HCT116 (cell line): ENCODE results near the gene NUMA1.

Experiments used
- ATF3 ChIP-seq: IDR thresholded peaks from 2 replicates; pipeline ENCODE4 v1.6.1; 2012
- CTCF ChIP-seq, 3 experiments: fragments of 200-600 bp in 1 of 3; sonication (generic) in 1 of 3; IDR thresholded peaks in 2 of 3; conservative IDR thresholded peaks in 1 of 3; 2 replicates each; pipeline ENCODE4 v1.5.1; 2012 to 2017; ENCODE audit warnings: low read depth in 2 of 3, low read length in 2 of 3, antibody characterized with exemption in 1 of 3, borderline replicate concordance in 1 of 3, control low read depth in 1 of 3, mild to moderate bottlenecking in 1 of 3, mixed read lengths in 1 of 3, mixed run types in 1 of 3, moderate library complexity in 1 of 3; ENCODE audit not compliant: insufficient read depth in 1 of 3
- POLR2A ChIP-seq: IDR thresholded peaks from 2 replicates; pipeline ENCODE4 v1.7.0; 2011; ENCODE audit warnings: borderline replicate concordance; ENCODE audit not compliant: insufficient read depth, insufficient read length; ENCODE audit errors: extremely low read depth
- POLR2AphosphoS5 ChIP-seq: IDR thresholded peaks from 2 replicates; pipeline ENCODE4 v1.6.1; 2011; ENCODE audit warnings: mild to moderate bottlenecking, low read depth, low read length, moderate library complexity
- YY1 ChIP-seq: IDR thresholded peaks from 2 replicates; pipeline ENCODE4 v1.6.1; 2011; ENCODE audit warnings: low read length, low read depth, moderate library complexity, mild to moderate bottlenecking; ENCODE audit not compliant: insufficient replicate concordance; ENCODE audit errors: extremely low read depth
- ZFX ChIP-seq: fragments of 450-650 bp; IDR thresholded peaks from 2 replicates; pipeline ENCODE4 v1.6.1; 2017

GRCh38 chr11:71976551-71976950 lies 103.8 kb downstream of the NUMA1 start:
- no peak for TF ChIP-seq YY1
- no peak for TF ChIP-seq ZFX
- no peak for TF ChIP-seq POLR2AphosphoS5
- TF ChIP-seq POLR2A = no peak
- no peak for TF ChIP-seq ATF3
- no peak for TF ChIP-seq CTCF (IDR thresholded peaks at IDR 0.05 in 2 of 3, conservative IDR thresholded peaks at IDR 0.05 in 1 of 3; ENCODE audit: borderline replicate concordance in 1 of 3, insufficient read depth in 1 of 3, low read depth in 2 of 3, low read length in 2 of 3)
